Activated B cell treated with CpG ODN at 0.5 μM for 24 hours (primary cell): ENCODE results near the gene RAB4A. TPM values are rescaled to one million over a fixed set of nuclear protein-coding genes. Genes with fewer than 3 reads are reported as not detected.

Experiments used
- ATAC-seq: fragments of 200-7000 bp; cut with Tn5 transposase; one replicate; pipeline ENCODE4 v1.10.0; 2021; ENCODE audit warnings: low read depth, mild to moderate bottlenecking, moderate library complexity
- CTCF ChIA-PET: fragments of 350-600 bp; sonication (Branson Sonifier 250); formaldehyde crosslinking; loops from one replicate; lab custom pipeline; 2021; ENCODE audit warnings: antibody characterized with exemption; lab: Charles Lee
- POLR2A ChIA-PET: fragments of 350-600 bp; sonication (Branson Sonifier 250); formaldehyde crosslinking; loops from one replicate; lab custom pipeline; 2021; ENCODE audit warnings: antibody characterized with exemption; lab: Charles Lee
- DNase-seq: peaks from one replicate; pipeline ENCODE4 v3.0.0; 2022
- H3K27ac Mint-ChIP-seq: one replicate; pipeline ENCODE4 v1.8.0; 2020; ENCODE audit warnings: mixed read lengths
- H3K27me3 Mint-ChIP-seq: one replicate; pipeline ENCODE4 v1.8.0; 2021; ENCODE audit warnings: mixed read lengths
- H3K36me3 Mint-ChIP-seq: one replicate; pipeline ENCODE4 v1.8.0; 2021; ENCODE audit warnings: low read depth, mixed read lengths
- H3K4me1 Mint-ChIP-seq: one replicate; pipeline ENCODE4 v1.8.0; 2021; ENCODE audit warnings: mixed read lengths
- H3K4me3 Mint-ChIP-seq: one replicate; pipeline ENCODE4 v1.8.0; 2020; ENCODE audit warnings: mild to moderate bottlenecking, mixed read lengths
- H3K9me3 Mint-ChIP-seq: one replicate; pipeline ENCODE4 v1.8.0; 2020; ENCODE audit warnings: mixed read lengths
- CTCF ChIP-seq: fragments of 200-600 bp; IDR thresholded peaks from one replicate; pipeline ENCODE4 v1.8.0; 2022; ENCODE audit warnings: antibody characterized with exemption, mild to moderate bottlenecking
- intact Hi-C: fragments of 100-400 bp; cut with micrococcal nuclease; formaldehyde crosslinking; loops from one replicate; pipeline ENCODE4 v1.15.1; 2024
- total RNA-seq: library from RNA; stranded (reverse); gene quantifications from 2 replicates; pipeline ENCODE4 v1.2.3, GENCODE V29; 2022

Gene RAB4A
- total RNA-seq, 1 donor from 2014 or later, result 42.3 TPM

GRCh38 chr1:229298887-229299503 lies 28.1 kb downstream of the RAB4A start:
- Mint-ChIP-seq H3K27ac (no peak overlapping the region), H3K4me3 (no peak overlapping the region), H3K36me3 (peaks cover 75% of the 10 kb centered on the region), H3K27me3 (no peaks in the 10 kb centered on the region), H3K4me1 (peaks cover 4% of the 10 kb centered on the region), H3K9me3 (no peaks in the 10 kb centered on the region)
- ATAC-seq (no peak), DNase-seq (no peak)
- no peak for TF ChIP-seq CTCF
- intact Hi-C loops, result no loop called here
- ChIA-PET POLR2A (no interaction called here), CTCF (no interaction called here)

GRCh38 chr1:229300099-229300757 lies 29.3 kb downstream of the RAB4A start:
- ChIA-PET CTCF (no interaction called here), POLR2A (no interaction called here)
- Mint-ChIP-seq H3K27me3 (no peaks in the 10 kb centered on the region), H3K9me3 (no peaks in the 10 kb centered on the region), H3K4me3 (no peak overlapping the region), H3K36me3 (peaks cover 79% of the 10 kb centered on the region), H3K27ac (no peak overlapping the region), H3K4me1 (no peaks in the 10 kb centered on the region)
- intact Hi-C loops, result no loop called here
- DNase-seq, result no peak
- ATAC-seq, result no peak
- no peak for TF ChIP-seq CTCF

- no peak overlapping the region for H3K27ac Mint-ChIP-seq
These were observed 31.8 kb downstream of the RAB4A start for GRCh38 chr1:229302740-229303139.

GRCh38 chr1:229303855-229304254 lies 32.9 kb downstream of the RAB4A start:
- TF ChIP-seq CTCF, result no peak
- H3K4me3 Mint-ChIP-seq, result no peak overlapping the region
- no peaks in the 10 kb centered on the region for H3K4me1 Mint-ChIP-seq
- DNase-seq, result no peak
- no peak for ATAC-seq
- H3K27me3 Mint-ChIP-seq, result no peaks in the 10 kb centered on the region
- intact Hi-C loops, result no loop called here
- H3K36me3 Mint-ChIP-seq, result peaks cover 68% of the 10 kb centered on the region
- ChIA-PET POLR2A (no interaction called here), CTCF (no interaction called here)
- H3K9me3 Mint-ChIP-seq, result no peaks in the 10 kb centered on the region
- no peak overlapping the region for H3K27ac Mint-ChIP-seq

More at GRCh38 chr1:229302740-229303139, 31.8 kb downstream of the RAB4A start:
- Mint-ChIP-seq H3K27me3 (no peaks in the 10 kb centered on the region), H3K4me3 (no peak overlapping the region), H3K36me3 (peaks cover 67% of the 10 kb centered on the region), H3K4me1 (no peaks in the 10 kb centered on the region), H3K9me3 (no peaks in the 10 kb centered on the region)
- ChIA-PET CTCF (no interaction called here), POLR2A (no interaction called here)
- ATAC-seq (no peak), DNase-seq (no peak)
- no peak for TF ChIP-seq CTCF
- intact Hi-C loops, result no loop called here

- Mint-ChIP-seq H3K27ac (no peak overlapping the region), H3K4me3 (no peak overlapping the region), H3K36me3 (peaks cover 63% of the 10 kb centered on the region), H3K9me3 (no peaks in the 10 kb centered on the region), H3K4me1 (no peaks in the 10 kb centered on the region), H3K27me3 (no peaks in the 10 kb centered on the region)
- ChIA-PET CTCF (no interaction called here), POLR2A (no interaction called here)
- DNase-seq (no peak), ATAC-seq (no peak)
- intact Hi-C loops, result no loop called here
- no peak for TF ChIP-seq CTCF
These were observed 34.5 kb downstream of the RAB4A start for GRCh38 chr1:229305392-229305791.
